GM12878 (cell line): ENCODE data around the gene CCDC186.

ENCODE experiments used
- FOXM1 ChIP-seq: IDR thresholded peaks from 2 replicates; pipeline ENCODE4 v1.6.1; 2012; ENCODE audit warnings: low read depth, mild to moderate bottlenecking, inconsistent platforms, low read length, moderate library complexity
- KAT2A ChIP-seq: conservative IDR thresholded peaks from 2 replicates; pipeline ENCODE4 v1.6.1; 2011; ENCODE audit warnings: low read depth, low read length; ENCODE audit not compliant: control insufficient read depth
- MTA3 ChIP-seq: IDR thresholded peaks from 2 replicates; pipeline ENCODE4 v1.6.1; 2012; ENCODE audit warnings: low read length, inconsistent platforms, borderline replicate concordance
- MXI1 ChIP-seq: fragments of 150-350 bp; IDR thresholded peaks from 2 replicates; pipeline ENCODE4 v1.6.1; 2011; ENCODE audit warnings: low read depth, mild to moderate bottlenecking, inconsistent platforms, low read length, improper control_type of control experiment
- NFYB ChIP-seq: IDR thresholded peaks from 2 replicates; pipeline ENCODE4 v1.6.1; 2011; ENCODE audit warnings: low read depth, mild to moderate bottlenecking, low read length, improper control_type of control experiment, moderate library complexity; ENCODE audit not compliant: insufficient read depth
- POLR2A ChIP-seq: IDR thresholded peaks from 2 replicates; pipeline ENCODE4 v1.6.1; 2011; ENCODE audit warnings: low read depth, mild to moderate bottlenecking, low read length
- POLR2AphosphoS5 ChIP-seq: IDR thresholded peaks from 2 replicates; pipeline ENCODE4 v1.6.1; 2011; ENCODE audit warnings: mild to moderate bottlenecking, low read length, inconsistent platforms
- TF ChIP-seq, protein P1 (sequence below), 3 experiments: IDR thresholded peaks in 2 of 3; conservative IDR thresholded peaks in 1 of 3; 2 replicates each; pipeline ENCODE4 v1.5.1; 2011; ENCODE audit warnings: low read depth in 3 of 3, low read length in 3 of 3, mild to moderate bottlenecking in 3 of 3, control low read depth in 2 of 3, moderate library complexity in 2 of 3, inconsistent platforms in 1 of 3, mixed read lengths in 1 of 3; ENCODE audit not compliant: control insufficient read depth in 2 of 3, insufficient read depth in 1 of 3; ENCODE audit errors: extremely low read depth in 1 of 3
- TF ChIP-seq, protein P2 (sequence below): IDR thresholded peaks from 2 replicates; pipeline ENCODE4 v1.6.1; 2012; ENCODE audit warnings: mild to moderate bottlenecking, low read depth, low read length
- TF ChIP-seq, protein P3 (sequence below): fragments of 150-350 bp; IDR thresholded peaks from 2 replicates; pipeline ENCODE4 v1.6.1; 2016; ENCODE audit warnings: low read depth, low read length
- TF ChIP-seq, protein P4 (sequence below): IDR thresholded peaks from 2 replicates; pipeline ENCODE4 v1.6.1; 2011; ENCODE audit warnings: low read depth, low read length, improper control_type of control experiment, borderline replicate concordance
- TF ChIP-seq, protein P5 (sequence below): fragments of 450-650 bp; IDR thresholded peaks from 2 replicates; pipeline ENCODE4 v1.6.1; 2017; ENCODE audit warnings: mild to moderate bottlenecking, moderate library complexity

DNA sequence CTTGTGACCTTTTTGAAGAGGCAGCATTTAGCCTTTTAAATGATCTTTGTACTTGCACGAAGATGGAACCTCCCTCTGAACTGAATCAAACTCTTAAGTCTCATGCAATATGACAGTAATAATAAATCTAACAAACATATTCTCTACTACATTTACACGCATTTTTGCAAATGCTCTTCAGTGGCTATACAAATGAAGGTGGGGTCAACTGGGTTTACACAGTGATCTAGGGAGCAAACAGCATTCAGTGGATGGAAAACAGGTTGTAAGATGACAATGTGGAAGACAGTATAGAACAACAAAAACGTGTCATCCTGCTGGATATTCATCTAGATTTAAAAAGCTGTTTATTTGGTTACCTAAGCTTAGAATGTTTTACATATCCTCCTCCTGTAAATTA lies 7.5 kb downstream of the CCDC186 start:
- TF ChIP-seq, protein P1, sequence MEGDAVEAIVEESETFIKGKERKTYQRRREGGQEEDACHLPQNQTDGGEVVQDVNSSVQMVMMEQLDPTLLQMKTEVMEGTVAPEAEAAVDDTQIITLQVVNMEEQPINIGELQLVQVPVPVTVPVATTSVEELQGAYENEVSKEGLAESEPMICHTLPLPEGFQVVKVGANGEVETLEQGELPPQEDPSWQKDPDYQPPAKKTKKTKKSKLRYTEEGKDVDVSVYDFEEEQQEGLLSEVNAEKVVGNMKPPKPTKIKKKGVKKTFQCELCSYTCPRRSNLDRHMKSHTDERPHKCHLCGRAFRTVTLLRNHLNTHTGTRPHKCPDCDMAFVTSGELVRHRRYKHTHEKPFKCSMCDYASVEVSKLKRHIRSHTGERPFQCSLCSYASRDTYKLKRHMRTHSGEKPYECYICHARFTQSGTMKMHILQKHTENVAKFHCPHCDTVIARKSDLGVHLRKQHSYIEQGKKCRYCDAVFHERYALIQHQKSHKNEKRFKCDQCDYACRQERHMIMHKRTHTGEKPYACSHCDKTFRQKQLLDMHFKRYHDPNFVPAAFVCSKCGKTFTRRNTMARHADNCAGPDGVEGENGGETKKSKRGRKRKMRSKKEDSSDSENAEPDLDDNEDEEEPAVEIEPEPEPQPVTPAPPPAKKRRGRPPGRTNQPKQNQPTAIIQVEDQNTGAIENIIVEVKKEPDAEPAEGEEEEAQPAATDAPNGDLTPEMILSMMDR (IDR thresholded peaks at IDR 0.05 in 2 of 3, conservative IDR thresholded peaks at IDR 0.05 in 1 of 3; ENCODE audit: control insufficient read depth in 2 of 3, extremely low read depth in 1 of 3, insufficient read depth in 1 of 3, low read depth in 3 of 3, low read length in 3 of 3), result no peak
- TF ChIP-seq, protein P2, sequence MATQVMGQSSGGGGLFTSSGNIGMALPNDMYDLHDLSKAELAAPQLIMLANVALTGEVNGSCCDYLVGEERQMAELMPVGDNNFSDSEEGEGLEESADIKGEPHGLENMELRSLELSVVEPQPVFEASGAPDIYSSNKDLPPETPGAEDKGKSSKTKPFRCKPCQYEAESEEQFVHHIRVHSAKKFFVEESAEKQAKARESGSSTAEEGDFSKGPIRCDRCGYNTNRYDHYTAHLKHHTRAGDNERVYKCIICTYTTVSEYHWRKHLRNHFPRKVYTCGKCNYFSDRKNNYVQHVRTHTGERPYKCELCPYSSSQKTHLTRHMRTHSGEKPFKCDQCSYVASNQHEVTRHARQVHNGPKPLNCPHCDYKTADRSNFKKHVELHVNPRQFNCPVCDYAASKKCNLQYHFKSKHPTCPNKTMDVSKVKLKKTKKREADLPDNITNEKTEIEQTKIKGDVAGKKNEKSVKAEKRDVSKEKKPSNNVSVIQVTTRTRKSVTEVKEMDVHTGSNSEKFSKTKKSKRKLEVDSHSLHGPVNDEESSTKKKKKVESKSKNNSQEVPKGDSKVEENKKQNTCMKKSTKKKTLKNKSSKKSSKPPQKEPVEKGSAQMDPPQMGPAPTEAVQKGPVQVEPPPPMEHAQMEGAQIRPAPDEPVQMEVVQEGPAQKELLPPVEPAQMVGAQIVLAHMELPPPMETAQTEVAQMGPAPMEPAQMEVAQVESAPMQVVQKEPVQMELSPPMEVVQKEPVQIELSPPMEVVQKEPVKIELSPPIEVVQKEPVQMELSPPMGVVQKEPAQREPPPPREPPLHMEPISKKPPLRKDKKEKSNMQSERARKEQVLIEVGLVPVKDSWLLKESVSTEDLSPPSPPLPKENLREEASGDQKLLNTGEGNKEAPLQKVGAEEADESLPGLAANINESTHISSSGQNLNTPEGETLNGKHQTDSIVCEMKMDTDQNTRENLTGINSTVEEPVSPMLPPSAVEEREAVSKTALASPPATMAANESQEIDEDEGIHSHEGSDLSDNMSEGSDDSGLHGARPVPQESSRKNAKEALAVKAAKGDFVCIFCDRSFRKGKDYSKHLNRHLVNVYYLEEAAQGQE, result no peak
- TF ChIP-seq FOXM1 (no peak), KAT2A (no peak), MTA3 (no peak), MXI1 (no peak), NFYB (no peak), POLR2A (no peak), POLR2AphosphoS5 (no peak)
- TF ChIP-seq, protein P3, sequence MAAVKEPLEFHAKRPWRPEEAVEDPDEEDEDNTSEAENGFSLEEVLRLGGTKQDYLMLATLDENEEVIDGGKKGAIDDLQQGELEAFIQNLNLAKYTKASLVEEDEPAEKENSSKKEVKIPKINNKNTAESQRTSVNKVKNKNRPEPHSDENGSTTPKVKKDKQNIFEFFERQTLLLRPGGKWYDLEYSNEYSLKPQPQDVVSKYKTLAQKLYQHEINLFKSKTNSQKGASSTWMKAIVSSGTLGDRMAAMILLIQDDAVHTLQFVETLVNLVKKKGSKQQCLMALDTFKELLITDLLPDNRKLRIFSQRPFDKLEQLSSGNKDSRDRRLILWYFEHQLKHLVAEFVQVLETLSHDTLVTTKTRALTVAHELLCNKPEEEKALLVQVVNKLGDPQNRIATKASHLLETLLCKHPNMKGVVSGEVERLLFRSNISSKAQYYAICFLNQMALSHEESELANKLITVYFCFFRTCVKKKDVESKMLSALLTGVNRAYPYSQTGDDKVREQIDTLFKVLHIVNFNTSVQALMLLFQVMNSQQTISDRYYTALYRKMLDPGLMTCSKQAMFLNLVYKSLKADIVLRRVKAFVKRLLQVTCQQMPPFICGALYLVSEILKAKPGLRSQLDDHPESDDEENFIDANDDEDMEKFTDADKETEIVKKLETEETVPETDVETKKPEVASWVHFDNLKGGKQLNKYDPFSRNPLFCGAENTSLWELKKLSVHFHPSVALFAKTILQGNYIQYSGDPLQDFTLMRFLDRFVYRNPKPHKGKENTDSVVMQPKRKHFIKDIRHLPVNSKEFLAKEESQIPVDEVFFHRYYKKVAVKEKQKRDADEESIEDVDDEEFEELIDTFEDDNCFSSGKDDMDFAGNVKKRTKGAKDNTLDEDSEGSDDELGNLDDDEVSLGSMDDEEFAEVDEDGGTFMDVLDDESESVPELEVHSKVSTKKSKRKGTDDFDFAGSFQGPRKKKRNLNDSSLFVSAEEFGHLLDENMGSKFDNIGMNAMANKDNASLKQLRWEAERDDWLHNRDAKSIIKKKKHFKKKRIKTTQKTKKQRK, result no peak
- TF ChIP-seq, protein P4, sequence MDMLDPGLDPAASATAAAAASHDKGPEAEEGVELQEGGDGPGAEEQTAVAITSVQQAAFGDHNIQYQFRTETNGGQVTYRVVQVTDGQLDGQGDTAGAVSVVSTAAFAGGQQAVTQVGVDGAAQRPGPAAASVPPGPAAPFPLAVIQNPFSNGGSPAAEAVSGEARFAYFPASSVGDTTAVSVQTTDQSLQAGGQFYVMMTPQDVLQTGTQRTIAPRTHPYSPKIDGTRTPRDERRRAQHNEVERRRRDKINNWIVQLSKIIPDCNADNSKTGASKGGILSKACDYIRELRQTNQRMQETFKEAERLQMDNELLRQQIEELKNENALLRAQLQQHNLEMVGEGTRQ, result no peak
- TF ChIP-seq, protein P5, sequence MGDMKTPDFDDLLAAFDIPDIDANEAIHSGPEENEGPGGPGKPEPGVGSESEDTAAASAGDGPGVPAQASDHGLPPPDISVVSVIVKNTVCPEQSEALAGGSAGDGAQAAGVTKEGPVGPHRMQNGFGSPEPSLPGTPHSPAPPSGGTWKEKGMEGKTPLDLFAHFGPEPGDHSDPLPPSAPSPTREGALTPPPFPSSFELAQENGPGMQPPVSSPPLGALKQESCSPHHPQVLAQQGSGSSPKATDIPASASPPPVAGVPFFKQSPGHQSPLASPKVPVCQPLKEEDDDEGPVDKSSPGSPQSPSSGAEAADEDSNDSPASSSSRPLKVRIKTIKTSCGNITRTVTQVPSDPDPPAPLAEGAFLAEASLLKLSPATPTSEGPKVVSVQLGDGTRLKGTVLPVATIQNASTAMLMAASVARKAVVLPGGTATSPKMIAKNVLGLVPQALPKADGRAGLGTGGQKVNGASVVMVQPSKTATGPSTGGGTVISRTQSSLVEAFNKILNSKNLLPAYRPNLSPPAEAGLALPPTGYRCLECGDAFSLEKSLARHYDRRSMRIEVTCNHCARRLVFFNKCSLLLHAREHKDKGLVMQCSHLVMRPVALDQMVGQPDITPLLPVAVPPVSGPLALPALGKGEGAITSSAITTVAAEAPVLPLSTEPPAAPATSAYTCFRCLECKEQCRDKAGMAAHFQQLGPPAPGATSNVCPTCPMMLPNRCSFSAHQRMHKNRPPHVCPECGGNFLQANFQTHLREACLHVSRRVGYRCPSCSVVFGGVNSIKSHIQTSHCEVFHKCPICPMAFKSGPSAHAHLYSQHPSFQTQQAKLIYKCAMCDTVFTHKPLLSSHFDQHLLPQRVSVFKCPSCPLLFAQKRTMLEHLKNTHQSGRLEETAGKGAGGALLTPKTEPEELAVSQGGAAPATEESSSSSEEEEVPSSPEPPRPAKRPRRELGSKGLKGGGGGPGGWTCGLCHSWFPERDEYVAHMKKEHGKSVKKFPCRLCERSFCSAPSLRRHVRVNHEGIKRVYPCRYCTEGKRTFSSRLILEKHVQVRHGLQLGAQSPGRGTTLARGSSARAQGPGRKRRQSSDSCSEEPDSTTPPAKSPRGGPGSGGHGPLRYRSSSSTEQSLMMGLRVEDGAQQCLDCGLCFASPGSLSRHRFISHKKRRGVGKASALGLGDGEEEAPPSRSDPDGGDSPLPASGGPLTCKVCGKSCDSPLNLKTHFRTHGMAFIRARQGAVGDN, result no peak
